SKM-1 treated with dmso at 0.1 percent for 144 hours (cell line): Measurements from ENCODE around the gene LDOC1.
A peak's percentile ranks its signal among the peaks of the same experiment; 100 is the strongest.
"Not testable (repeated sequence)": the region's sequence is repeated elsewhere in the genome, so short reads cannot be mapped to it uniquely, and the experiment has no call there.

Experiments used
- DNase-seq: peaks from one replicate; lab custom pipeline; 2025; ENCODE audit not compliant: unreplicated experiment; lab: John Stamatoyannopoulos, UW

The LDOC1 gene

GRCh38 chrX:141176586-141177451 lies at the start of gene LDOC1:
Gene LDOC1, minus strand, starts transcription at chrX:141177129. Its CDS starts 108 bp downstream, at chrX:141177021.
- DNase-seq: peak; percentile 37

GRCh38 chrX:141221611-141222010 lies 44.7 kb upstream of the LDOC1 start:
- no peak for DNase-seq

GRCh38 chrX:141220342-141221008 lies 43.5 kb upstream of the LDOC1 start:
- DNase-seq: no peak

- no peak for DNase-seq
Observed at GRCh38 chrX:141214196-141214595, 37.3 kb upstream of the LDOC1 start.

- no peak for DNase-seq
Observed at GRCh38 chrX:141201962-141202361, 25.0 kb upstream of the LDOC1 start.

- DNase-seq: not testable (repeated sequence)
Observed at GRCh38 chrX:141188573-141188972, 11.6 kb upstream of the LDOC1 start.

- DNase-seq: no peak
Observed at GRCh38 chrX:141185366-141185765, 8.4 kb upstream of the LDOC1 start.

- no peak for DNase-seq
Observed at GRCh38 chrX:141183000-141183399, 6.1 kb upstream of the LDOC1 start.

GRCh38 chrX:141180851-141181250 lies 3.9 kb upstream of the LDOC1 start:
- no peak for DNase-seq

GRCh38 chrX:141175786-141176185 lies 1.1 kb downstream of the LDOC1 start:
- no peak for DNase-seq

GRCh38 chrX:141164406-141164805 lies 12.5 kb downstream of the LDOC1 start:
- DNase-seq: no peak

- DNase-seq: no peak
Observed at GRCh38 chrX:141158084-141158483, 18.8 kb downstream of the LDOC1 start.

GRCh38 chrX:141155231-141155630 lies 21.7 kb downstream of the LDOC1 start:
- not testable (repeated sequence) for DNase-seq

GRCh38 chrX:141142946-141143345 lies 34.0 kb downstream of the LDOC1 start:
- DNase-seq: no peak

GRCh38 chrX:141133272-141133671 lies 43.7 kb downstream of the LDOC1 start:
- DNase-seq: no peak

GRCh38 chrX:141127146-141127545 lies 49.8 kb downstream of the LDOC1 start:
- no peak for DNase-seq
